Aorta (tissue), 5 donors: ENCODE measurements around the gene AGAP3. TPM values are rescaled to one million over a fixed set of nuclear protein-coding genes. Genes with fewer than 3 reads are reported as not detected.
A peak's percentile ranks its signal among the peaks of the same experiment; 100 is the strongest.

ENCODE experiments used
- ATAC-seq: fragments of 200-7000 bp; cut with Tn5 transposase; one replicate; pipeline ENCODE4 v1.9.1; 2022; ENCODE audit warnings: moderate library complexity; ENCODE audit not compliant: low FRiP score
- DNase-seq, 2 donors: peaks; one replicate each; pipeline ENCODE4 v3.0.0-alpha.2; 2020
- H3K27ac ChIP-seq, 2 donors: one replicate each; pipeline ENCODE4 v1.5.1; 2013; ENCODE audit warnings: low read length in 2 of 2, mild to moderate bottlenecking in 2 of 2, moderate library complexity in 2 of 2, control low read depth in 1 of 2, inconsistent platforms in 1 of 2, low read depth in 1 of 2
- H3K27me3 ChIP-seq, 2 donors: one replicate each; pipeline ENCODE4 v1.6.1; 2013; ENCODE audit warnings: control low read depth in 1 of 2, low read length in 1 of 2, mild to moderate bottlenecking in 1 of 2, moderate library complexity in 1 of 2; ENCODE audit not compliant: insufficient read depth in 2 of 2, control insufficient read depth in 1 of 2
- H3K36me3 ChIP-seq, 2 donors: one replicate each; pipeline ENCODE4 v1.6.1; 2013; ENCODE audit warnings: control low read depth in 1 of 2, low read length in 1 of 2, mild to moderate bottlenecking in 1 of 2; ENCODE audit not compliant: insufficient read depth in 2 of 2, control insufficient read depth in 1 of 2
- H3K4me1 ChIP-seq, 2 donors: one replicate each; pipeline ENCODE4 v1.6.1; 2013; ENCODE audit warnings: low read length in 2 of 2, control low read depth in 1 of 2, mild to moderate bottlenecking in 1 of 2, moderate library complexity in 1 of 2; ENCODE audit not compliant: insufficient read depth in 2 of 2, control insufficient read depth in 1 of 2
- H3K4me3 ChIP-seq, 2 donors: one replicate each; pipeline ENCODE4 v1.5.1; 2013; ENCODE audit warnings: low read length in 2 of 2, control low read depth in 1 of 2, mild to moderate bottlenecking in 1 of 2
- H3K9me3 ChIP-seq: one replicate; pipeline ENCODE4 v1.6.1; 2013; ENCODE audit warnings: mild to moderate bottlenecking, low read length; ENCODE audit not compliant: control insufficient read depth
- WGBS, 2 donors: extraction: QIAGEN DNeasy Blood & Tissue Kit; methylation state at CpG; one replicate each; pipeline ENCODE4 v1.1.7; 2013; 5-methylcytosine and 5-hydroxymethylcytosine counted together
- intact Hi-C, 2 donors: fragments of 100-400 bp; cut with DNase I; formaldehyde crosslinking; loops; one replicate each; pipeline versions ENCODE4 v1.14.2 to v1.15.0; 2022
- polyA plus RNA-seq, 2 donors: library from polyadenylated mRNA; stranded (reverse); fragments of 200-250 nt; gene quantifications; one replicate each; pipeline ENCODE4 v1.2.3, GENCODE V29; 2013
- total RNA-seq, 2 donors: library from RNA; stranded (reverse); fragmentation: NEBNext Ultra II Directional; extraction: Animal tissue kit (Norgen Biotek cat#: 25700); gene quantifications; one replicate each; pipeline ENCODE4 v1.2.1, GENCODE V29; 2021
- donor health status: healthy with polysubstance abuse.
- donor health status: Bipolar disorder and iron deficiency.
- donor health status: DM: no; HTN: no; CAD: no.
- donor health status: DM: no; HTN: no; CAD: no.
- donor health status: DM: yes; HTN: yes; CAD: no.

AGAP3 gene
- total and polyA plus RNA-seq, 4 donors: 21.5 to 115 (median 82.7) TPM

GRCh38 chr7:151166629-151167196, 80.4 kb downstream of the AGAP3 start:
- intact Hi-C loops: no loop called here
- WGBS, 2 donors: 16 to 18% methylated on average over 29 to 31 of the region's 31 CpGs
- no peak for ATAC-seq
- no peaks in the 10 kb centered on the region for H3K9me3 ChIP-seq
- H3K27ac ChIP-seq: no peak overlapping the region
- no peak for DNase-seq
- peak overlapping the region; percentile 9 to 36 for H3K4me3 ChIP-seq
- H3K36me3 ChIP-seq: no peaks in the 10 kb centered on the region
- H3K4me1 ChIP-seq: no peaks in the 10 kb centered on the region
- H3K27me3 ChIP-seq: no peaks in the 10 kb centered on the region

- 1% methylated on average over 78 to 101 of the region's 101 CpGs for WGBS, 2 donors
- ATAC-seq (peak; percentile 50), DNase-seq (peak in 1 of 2 donors; percentile 80)
- H3K27ac ChIP-seq: no peak within 1 kb of the TSS
- peak within 1 kb of the TSS; percentile 9 to 36 for H3K4me3 ChIP-seq
- no peaks in the 10 kb centered on the region for H3K27me3 ChIP-seq
- intact Hi-C loops: no loop called here
- H3K36me3 ChIP-seq: no peaks in the 10 kb centered on the region
- no peaks in the 10 kb centered on the region for H3K9me3 ChIP-seq
- H3K4me1 ChIP-seq: no peaks in the 10 kb centered on the region
These were observed 81.1 kb downstream of the AGAP3 start, which contains the start of gene GBX1 for GRCh38 chr7:151167197-151167961. Gene GBX1 (minus strand): TSS chr7:151167694. CDS start chr7:151167548, 146 bp downstream.

GRCh38 chr7:151168003-151168786, 81.9 kb downstream of the AGAP3 start:
- no peaks in the 10 kb centered on the region for H3K9me3 ChIP-seq
- peak overlapping the region in 1 of 2 donors; percentile 36 for H3K4me3 ChIP-seq
- no peaks in the 10 kb centered on the region for H3K27me3 ChIP-seq
- ATAC-seq: peak; percentile 40
- 3% methylated on average over 43 to 52 of the region's 52 CpGs for WGBS, 2 donors
- no peaks in the 10 kb centered on the region for H3K36me3 ChIP-seq
- no peaks in the 10 kb centered on the region for H3K4me1 ChIP-seq
- intact Hi-C loops: no loop called here
- H3K27ac ChIP-seq: no peak overlapping the region
- DNase-seq: peak; percentile 54 to 82

GRCh38 chr7:151168787-151169162, 82.5 kb downstream of the AGAP3 start:
- Histone ChIP-seq H3K4me1 (no peaks in the 10 kb centered on the region), H3K4me3 (no peak overlapping the region), H3K27ac (no peak overlapping the region), H3K36me3 (no peaks in the 10 kb centered on the region), H3K27me3 (no peaks in the 10 kb centered on the region), H3K9me3 (no peaks in the 10 kb centered on the region)
- WGBS, 2 donors: 43 to 47% methylated on average over 10 of the region's 10 CpGs
- ATAC-seq (no peak), DNase-seq (no peak)
- intact Hi-C loops: no loop called here

- no peaks in the 10 kb centered on the region for H3K9me3 ChIP-seq
- peak; percentile 92 for ATAC-seq
- no peaks in the 10 kb centered on the region for H3K4me1 ChIP-seq
- no peaks in the 10 kb centered on the region for H3K27me3 ChIP-seq
- H3K36me3 ChIP-seq: no peaks in the 10 kb centered on the region
- H3K4me3 ChIP-seq: no peak overlapping the region
- WGBS, 2 donors: 21 to 22% methylated on average over 42 of the region's 42 CpGs
- intact Hi-C loops: loop anchor here (1.0 to 5.0 kb wide), 2 partner anchors 47 to 50 kb away; no protein-coding TSS in a partner anchor
- DNase-seq: peak; percentile 79 to 93
- no peak overlapping the region for H3K27ac ChIP-seq
These were observed 86.2 kb downstream of the AGAP3 start for GRCh38 chr7:151172273-151173141.

GRCh38 chr7:151173386-151174245, 87.3 kb downstream of the AGAP3 start:
- no peaks in the 10 kb centered on the region for H3K36me3 ChIP-seq
- no peak for DNase-seq
- H3K4me3 ChIP-seq: no peak overlapping the region
- no peak overlapping the region for H3K27ac ChIP-seq
- no peaks in the 10 kb centered on the region for H3K4me1 ChIP-seq
- no peaks in the 10 kb centered on the region for H3K9me3 ChIP-seq
- intact Hi-C loops: loop anchor here in 1 of 2 donors (5.0 kb wide), 1 partner anchor 51 kb away; no protein-coding TSS in a partner anchor
- no peak for ATAC-seq
- 84 to 85% methylated on average over 43 of the region's 43 CpGs for WGBS, 2 donors
- H3K27me3 ChIP-seq: no peaks in the 10 kb centered on the region

GRCh38 chr7:151174246-151175046, 88.2 kb downstream of the AGAP3 start:
- DNase-seq (peak in 1 of 2 donors; percentile 80), ATAC-seq (no peak)
- Histone ChIP-seq H3K9me3 (no peaks in the 10 kb centered on the region), H3K4me3 (no peak overlapping the region), H3K36me3 (no peaks in the 10 kb centered on the region), H3K4me1 (no peaks in the 10 kb centered on the region), H3K27me3 (no peaks in the 10 kb centered on the region), H3K27ac (no peak overlapping the region)
- WGBS, 2 donors: 50 to 54% methylated on average over 70 to 77 of the region's 77 CpGs
- intact Hi-C loops: loop anchor here in 1 of 2 donors (5.0 kb wide), 1 partner anchor 52 kb away; no protein-coding TSS in a partner anchor
